Breast epithelium (tissue), 4 donors: Measurements from ENCODE around the gene TRNT1. TPM values are rescaled to one million over a fixed set of nuclear protein-coding genes. Genes with fewer than 3 reads are reported as not detected.

Experiments used
- DNase-seq, 2 donors: peaks; one replicate each; pipeline ENCODE4 v3.0.0-alpha.2; 2019; ENCODE audit warnings: low spot score in 2 of 2
- H3K27ac ChIP-seq, 2 donors: fragments of 200-600 bp; sonication (generic) in 1 of 2; one replicate each; pipeline ENCODE4 v1.5.1; 2016 to 2019; ENCODE audit warnings: mild to moderate bottlenecking in 1 of 2
- H3K27me3 ChIP-seq, 2 donors: fragments of 200-600 bp; sonication (generic) in 1 of 2; one replicate each; pipeline versions ENCODE4 v1.5.1 to v1.6.0; 2017 to 2019; ENCODE audit warnings: control low read depth in 1 of 2, mild to moderate bottlenecking in 1 of 2
- H3K36me3 ChIP-seq: fragments of 200-600 bp; one replicate; pipeline ENCODE4 v1.5.1; 2019
- H3K4me1 ChIP-seq, 2 donors: fragments of 200-600 bp; sonication (generic); one replicate each; pipeline ENCODE4 v1.5.1; 2016 to 2019; ENCODE audit warnings: control low read depth in 1 of 2
- H3K4me3 ChIP-seq, 3 donors: fragments of 200-600 bp; sonication (generic); 1 replicate in 2 of 3; 2 replicates in 1 of 3; pipeline ENCODE4 v1.5.1; 2016 to 2019; ENCODE audit warnings: mild to moderate bottlenecking in 3 of 3, moderate library complexity in 2 of 3
- H3K9me3 ChIP-seq, 2 donors: fragments of 200-600 bp; sonication (generic) in 1 of 2; one replicate each; pipeline ENCODE4 v1.5.1; 2016 to 2019; ENCODE audit warnings: control low read depth in 1 of 2
- CTCF ChIP-seq, 3 donors: fragments of 450-650 bp; IDR thresholded peaks; one replicate each; pipeline ENCODE4 v1.5.1; 2016 to 2017; ENCODE audit warnings: antibody characterized with exemption in 3 of 3, mild to moderate bottlenecking in 3 of 3, moderate library complexity in 3 of 3
- POLR2A ChIP-seq: fragments of 450-650 bp; IDR thresholded peaks from one replicate; pipeline ENCODE4 v1.6.1; 2016; ENCODE audit warnings: antibody characterized with exemption, mild to moderate bottlenecking, moderate library complexity
- POLR2AphosphoS5 ChIP-seq, 3 donors: sonication (generic); formaldehyde crosslinking; IDR thresholded peaks; one replicate each; pipeline ENCODE4 v1.6.1; 2017; ENCODE audit warnings: antibody characterized with exemption in 3 of 3
- intact Hi-C: fragments of 100-400 bp; cut with DNase I; formaldehyde crosslinking; loops from one replicate; pipeline ENCODE4 v1.15.1; 2023; ENCODE audit warnings: low total_unique reads
- total RNA-seq, 3 donors: library from RNA; depleted of rRNA; stranded (reverse); fragments of >200 nt; gene quantifications; one replicate each; pipeline ENCODE4 v1.1.0, GENCODE V29; 2016

The TRNT1 gene
- 10 to 100 TPM; 16.0 to 24.0 (median 19.0) TPM for total RNA-seq

- Histone ChIP-seq H3K27me3 (no peaks in the 10 kb centered on the region), H3K27ac (peak within 1 kb of the TSS; percentile 90 to 92), H3K4me3 (peak within 1 kb of the TSS; percentile 81 to 91 (median 81)), H3K36me3 (no peaks in the 10 kb centered on the region), H3K9me3 (no peaks in the 10 kb centered on the region), H3K4me1 (peaks cover 2 to 7% of the 10 kb centered on the region in 2 donors)
- TF ChIP-seq CTCF (IDR thresholded peaks at IDR 0.05) (no peak), POLR2A (peak; percentile 41), POLR2AphosphoS5 (IDR thresholded peaks at IDR 0.05) (peak; percentile 93 to 96 (median 95))
- DNase-seq = peak; percentile 92 to 97
- intact Hi-C loops = no loop called here
Measured at GRCh38 chr3:3126477-3127431, at the start of gene TRNT1. Gene TRNT1 (plus strand): TSS chr3:3126940. CDS start chr3:3129041, 2,101 bp downstream.

- no peak for DNase-seq
- no peak overlapping the region for H3K27ac ChIP-seq
- no peak for TF ChIP-seq POLR2AphosphoS5 (IDR thresholded peaks at IDR 0.05)
- intact Hi-C loops = no loop called here
- no peaks in the 10 kb centered on the region for H3K27me3 ChIP-seq
- no peaks in the 10 kb centered on the region for H3K36me3 ChIP-seq
- no peaks in the 10 kb centered on the region for H3K4me1 ChIP-seq
- no peaks in the 10 kb centered on the region for H3K9me3 ChIP-seq
- no peak overlapping the region for H3K4me3 ChIP-seq
Measured at GRCh38 chr3:3080309-3080708, 46.4 kb upstream of the TRNT1 start.

- H3K27ac ChIP-seq = no peak overlapping the region
- H3K36me3 ChIP-seq = no peaks in the 10 kb centered on the region
- H3K9me3 ChIP-seq = no peaks in the 10 kb centered on the region
- H3K4me3 ChIP-seq = no peak overlapping the region
- no peaks in the 10 kb centered on the region for H3K4me1 ChIP-seq
- intact Hi-C loops = no loop called here
- no peak for TF ChIP-seq POLR2AphosphoS5 (IDR thresholded peaks at IDR 0.05)
- TF ChIP-seq CTCF (IDR thresholded peaks at IDR 0.05) = no peak
- no peak for TF ChIP-seq POLR2A
- DNase-seq = no peak
- no peaks in the 10 kb centered on the region for H3K27me3 ChIP-seq
Measured at GRCh38 chr3:3081381-3082233, 45.1 kb upstream of the TRNT1 start.

GRCh38 chr3:3082234-3082924 is 44.4 kb upstream of the TRNT1 start:
- TF ChIP-seq POLR2A (no peak), POLR2AphosphoS5 (IDR thresholded peaks at IDR 0.05) (no peak), CTCF (IDR thresholded peaks at IDR 0.05) (no peak)
- Histone ChIP-seq H3K27me3 (no peaks in the 10 kb centered on the region), H3K4me1 (no peaks in the 10 kb centered on the region), H3K4me3 (no peak overlapping the region), H3K36me3 (no peaks in the 10 kb centered on the region), H3K9me3 (no peaks in the 10 kb centered on the region), H3K27ac (no peak overlapping the region)
- DNase-seq = no peak
- intact Hi-C loops = no loop called here

- Histone ChIP-seq H3K4me1 (no peaks in the 10 kb centered on the region), H3K36me3 (no peaks in the 10 kb centered on the region), H3K4me3 (no peak overlapping the region), H3K9me3 (no peaks in the 10 kb centered on the region), H3K27me3 (no peaks in the 10 kb centered on the region), H3K27ac (no peak overlapping the region)
- intact Hi-C loops = no loop called here
- DNase-seq = no peak
- no peak for TF ChIP-seq POLR2AphosphoS5 (IDR thresholded peaks at IDR 0.05)
Measured at GRCh38 chr3:3084890-3085289, 41.9 kb upstream of the TRNT1 start.
